ENCODE measurements around the gene ZNF236. TPM values are rescaled to one million over a fixed set of nuclear protein-coding genes. Genes with fewer than 3 reads are reported as not detected.

The ZNF236 gene
- total RNA-seq, 4 donors from 2014 or later, result 15.6 to 28.0 (median 20.6) TPM

DNA sequence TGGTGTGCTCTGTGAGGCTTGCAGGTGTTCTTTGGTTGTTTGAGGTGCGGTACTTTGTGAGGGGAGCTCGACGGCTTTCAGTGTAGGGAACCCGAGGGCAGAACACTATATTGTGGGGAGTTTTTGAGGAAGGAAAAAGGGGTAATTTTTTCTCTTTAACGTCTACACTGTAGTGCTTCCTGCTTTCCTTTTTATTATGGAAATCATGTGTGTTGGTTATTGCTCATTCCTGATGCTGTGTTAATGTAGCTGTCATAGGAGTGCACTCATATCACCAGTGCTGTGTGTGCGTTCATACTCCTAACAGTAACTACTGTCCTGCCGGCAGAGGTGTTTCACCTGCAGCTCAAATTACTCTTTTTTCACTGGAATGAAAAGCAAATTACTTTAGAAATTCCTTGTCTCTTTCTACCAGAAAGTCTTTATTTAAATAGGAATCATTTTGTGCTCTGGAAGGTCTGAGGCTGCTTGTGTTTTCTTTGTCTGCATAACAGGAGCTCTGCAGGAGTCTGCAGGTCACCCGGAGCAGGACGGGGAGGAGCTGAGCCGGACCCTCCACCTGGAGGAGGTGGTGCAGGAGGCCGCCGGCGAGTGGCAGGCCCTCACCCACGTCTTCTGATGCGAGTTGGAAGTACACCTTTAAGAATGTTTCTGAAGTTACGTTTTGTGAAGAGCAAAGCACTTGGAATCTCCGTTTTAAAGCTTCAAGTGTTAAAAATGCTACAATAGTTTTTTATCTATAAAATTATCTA, 145.5 kb downstream of the ZNF236 start:
- 44 to 49% methylated on average over 17 of the region's 17 CpGs for WGBS, 2 donors
- intact Hi-C loops (cut with DNase I), result no loop called here
- Histone ChIP-seq H3K27me3 (no peaks in the 10 kb centered on the region), H3K27ac (peak overlapping the region in 2 of 3 donors; percentile 49 to 67), H3K4me3 (replicated peaks in 1 of 3) (no peak overlapping the region), H3K36me3 (no peaks in the 10 kb centered on the region), H3K4me1 (peaks cover 11 to 34% of the 10 kb centered on the region in 2 donors), H3K9me3 (no peaks in the 10 kb centered on the region)
- DNase-seq, result peak; percentile 74 to 82
- TF ChIP-seq, protein P1, sequence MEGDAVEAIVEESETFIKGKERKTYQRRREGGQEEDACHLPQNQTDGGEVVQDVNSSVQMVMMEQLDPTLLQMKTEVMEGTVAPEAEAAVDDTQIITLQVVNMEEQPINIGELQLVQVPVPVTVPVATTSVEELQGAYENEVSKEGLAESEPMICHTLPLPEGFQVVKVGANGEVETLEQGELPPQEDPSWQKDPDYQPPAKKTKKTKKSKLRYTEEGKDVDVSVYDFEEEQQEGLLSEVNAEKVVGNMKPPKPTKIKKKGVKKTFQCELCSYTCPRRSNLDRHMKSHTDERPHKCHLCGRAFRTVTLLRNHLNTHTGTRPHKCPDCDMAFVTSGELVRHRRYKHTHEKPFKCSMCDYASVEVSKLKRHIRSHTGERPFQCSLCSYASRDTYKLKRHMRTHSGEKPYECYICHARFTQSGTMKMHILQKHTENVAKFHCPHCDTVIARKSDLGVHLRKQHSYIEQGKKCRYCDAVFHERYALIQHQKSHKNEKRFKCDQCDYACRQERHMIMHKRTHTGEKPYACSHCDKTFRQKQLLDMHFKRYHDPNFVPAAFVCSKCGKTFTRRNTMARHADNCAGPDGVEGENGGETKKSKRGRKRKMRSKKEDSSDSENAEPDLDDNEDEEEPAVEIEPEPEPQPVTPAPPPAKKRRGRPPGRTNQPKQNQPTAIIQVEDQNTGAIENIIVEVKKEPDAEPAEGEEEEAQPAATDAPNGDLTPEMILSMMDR (IDR thresholded peaks at IDR 0.05), result no peak
- no peak for TF ChIP-seq POLR2A (IDR thresholded peaks at IDR 0.05)

DNA sequence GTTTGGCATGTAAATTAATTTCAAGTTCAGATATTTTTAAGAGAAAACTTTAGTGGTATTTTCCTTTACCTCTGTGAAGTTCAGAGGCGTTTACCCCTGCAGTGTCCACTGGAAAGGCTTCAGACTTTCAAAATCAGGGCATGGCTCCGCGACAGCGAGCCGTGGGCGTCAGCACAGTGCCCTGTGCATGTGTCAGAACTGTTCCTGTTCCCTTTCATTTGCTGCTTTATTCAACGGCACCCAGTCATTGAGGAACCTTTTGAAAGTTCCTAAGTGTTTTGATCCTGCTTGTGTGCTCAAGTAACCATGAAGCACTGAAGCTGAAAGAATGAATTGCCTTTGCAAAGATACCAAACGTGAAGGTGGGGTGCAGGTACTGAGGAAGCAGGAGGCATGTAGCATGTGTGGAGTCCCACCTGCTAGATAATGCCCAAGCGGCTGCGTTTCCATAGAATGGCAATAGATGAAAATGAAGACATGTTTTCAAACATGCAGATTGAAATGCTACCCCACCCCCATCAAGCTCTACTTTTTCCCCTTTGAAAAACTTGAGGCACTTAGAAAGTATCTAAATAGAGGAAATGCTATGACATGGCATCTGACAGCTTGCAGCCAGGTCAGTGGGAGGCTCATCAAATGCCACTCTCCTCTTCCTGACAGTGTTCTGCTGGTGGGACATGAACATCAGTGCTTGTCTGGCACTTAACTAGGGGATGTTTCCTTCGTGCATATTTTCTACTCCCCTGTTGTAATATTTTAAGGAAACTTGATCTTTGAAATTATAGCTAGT, 148.6 kb downstream of the ZNF236 start:
- intact Hi-C loops (cut with DNase I), result no loop called here
- TF ChIP-seq, protein P1 (IDR thresholded peaks at IDR 0.05), result no peak
- no peak for TF ChIP-seq POLR2A (IDR thresholded peaks at IDR 0.05)
- Histone ChIP-seq H3K4me1 (peaks cover 11 to 26% of the 10 kb centered on the region in 2 donors), H3K9me3 (no peaks in the 10 kb centered on the region), H3K4me3 (replicated peaks in 1 of 3) (no peak overlapping the region), H3K27me3 (no peaks in the 10 kb centered on the region), H3K36me3 (no peaks in the 10 kb centered on the region), H3K27ac (peak overlapping the region in 2 of 3 donors; percentile 11 to 39)
- WGBS, 2 donors, result 42 to 43% methylated on average over 11 of the region's 11 CpGs
- DNase-seq, result peak; percentile 83 to 85

DNA sequence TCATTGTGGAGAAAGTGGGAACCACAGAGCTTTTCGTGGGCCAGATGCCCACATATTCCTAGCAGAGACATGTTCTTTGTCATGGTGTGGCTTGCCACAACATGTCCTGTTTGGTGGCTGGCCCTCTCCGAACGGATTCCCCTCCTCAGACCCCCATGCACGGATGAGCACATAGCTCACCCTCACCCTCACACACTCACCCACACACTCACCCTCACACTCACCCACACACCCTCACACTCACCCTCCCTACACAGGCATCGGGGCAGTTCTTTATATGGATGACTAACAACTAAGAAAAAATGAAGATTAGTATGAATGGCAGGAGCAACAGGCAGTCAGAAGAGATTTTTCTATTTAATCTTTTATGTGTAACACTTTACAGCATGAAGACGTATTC, 149.9 kb downstream of the ZNF236 start:
- H3K27ac ChIP-seq, result no peak overlapping the region
- intact Hi-C loops (cut with DNase I), result no loop called here
- H3K36me3 ChIP-seq, result no peaks in the 10 kb centered on the region
- peaks cover 15 to 31% of the 10 kb centered on the region in 2 donors for H3K4me1 ChIP-seq
- WGBS, 2 donors, result 88 to 93% methylated on average over 6 of the region's 6 CpGs
- DNase-seq, result no peak
- H3K4me3 ChIP-seq (replicated peaks in 1 of 3), result no peak overlapping the region
- H3K27me3 ChIP-seq, result no peaks in the 10 kb centered on the region
- TF ChIP-seq, protein P1 (IDR thresholded peaks at IDR 0.05), result no peak
- no peak for TF ChIP-seq POLR2A (IDR thresholded peaks at IDR 0.05)
- no peaks in the 10 kb centered on the region for H3K9me3 ChIP-seq

DNA sequence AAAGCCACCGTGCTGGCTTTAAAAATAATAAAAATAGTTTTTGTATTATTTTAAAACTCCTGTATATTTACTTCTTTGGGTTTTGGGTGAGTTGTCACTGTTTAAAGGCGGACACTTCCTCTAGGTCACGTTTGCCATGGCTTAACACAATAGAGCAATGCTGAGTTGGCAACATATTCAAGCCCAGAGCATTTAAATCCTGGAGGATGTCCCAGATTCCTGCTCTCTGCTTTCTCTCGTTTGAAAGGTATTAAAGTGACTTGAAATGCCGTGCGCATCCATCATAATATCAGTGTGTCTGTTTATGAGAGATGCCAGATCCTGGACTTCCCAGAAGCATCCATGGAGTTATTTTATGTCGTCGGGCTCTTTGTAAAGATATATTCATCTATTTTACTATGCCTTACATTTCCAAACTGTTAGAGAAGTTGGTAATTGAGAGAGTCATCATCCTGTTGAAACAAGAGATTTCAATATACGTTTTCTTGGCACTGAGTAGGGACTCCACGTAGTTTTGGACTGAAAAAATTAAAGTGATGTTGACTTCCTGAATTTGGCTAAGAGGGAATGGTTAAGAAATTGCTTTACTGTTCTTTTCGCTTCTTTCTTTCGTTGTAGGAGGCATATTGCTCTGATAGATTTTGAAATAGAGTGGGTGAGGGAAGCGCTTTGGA, 150.6 kb downstream of the ZNF236 start:
- H3K4me3 ChIP-seq (replicated peaks in 1 of 3), result no peak overlapping the region
- whole genome bisulfite sequencing, 2 donors, result 74 to 79% methylated on average over 13 of the region's 13 CpGs
- intact Hi-C loops (cut with DNase I), result no loop called here

More for the DNA sequence above, 150.6 kb downstream of the ZNF236 start:
- no peak for DNase-seq
- H3K36me3 ChIP-seq, result no peaks in the 10 kb centered on the region
- H3K4me1 ChIP-seq, result peaks cover 17 to 31% of the 10 kb centered on the region in 2 donors
- no peak overlapping the region for H3K27ac ChIP-seq
- no peaks in the 10 kb centered on the region for H3K27me3 ChIP-seq
- H3K9me3 ChIP-seq, result no peaks in the 10 kb centered on the region
- TF ChIP-seq, protein P1 (IDR thresholded peaks at IDR 0.05), result no peak
- no peak for TF ChIP-seq POLR2A (IDR thresholded peaks at IDR 0.05)
